SU-DHL-6 (cell line): ENCODE data around the gene MFSD6.
A peak's percentile ranks its signal among the peaks of the same experiment; 100 is the strongest.

Source experiments
- H2AFZ ChIP-seq: fragments of 200-600 bp; sonication (generic); 2 replicates; pipeline ENCODE4 v1.6.1; 2014; ENCODE audit warnings: low read depth, mild to moderate bottlenecking, moderate library complexity, mixed read lengths, antibody characterized with exemption, low read length; ENCODE audit not compliant: severe bottlenecking
- H3F3A ChIP-seq: fragments of 200-600 bp; shearing (Covaris generic); 2 replicates; pipeline ENCODE4 v1.6.0; 2016; ENCODE audit warnings: antibody characterized with exemption, mild to moderate bottlenecking; ENCODE audit not compliant: insufficient read depth
- H3K27ac ChIP-seq: fragments of 200-600 bp; sonication (generic); 2 replicates; pipeline ENCODE4 v1.5.1; 2016; ENCODE audit warnings: low read depth, mild to moderate bottlenecking, low read length, moderate library complexity, mixed read lengths
- H3K27me3 ChIP-seq: fragments of 200-600 bp; sonication (generic), shearing (Covaris generic); 2 replicates; pipeline ENCODE4 v1.6.0; 2014; ENCODE audit warnings: mild to moderate bottlenecking, low read length
- H3K36me3 ChIP-seq: fragments of 200-600 bp; sonication (generic); 2 replicates; pipeline ENCODE4 v1.6.1; 2014; ENCODE audit warnings: mild to moderate bottlenecking, low read length, mixed read lengths
- H3K4me2 ChIP-seq: fragments of 300-600, 200-600 bp; shearing (Covaris generic), sonication (generic); 2 replicates; pipeline ENCODE4 v1.6.0; 2014; ENCODE audit warnings: low read length, low read depth, mild to moderate bottlenecking; ENCODE audit not compliant: poor library complexity, severe bottlenecking
- H3K4me3 ChIP-seq: fragments of 200-600 bp; sonication (generic); 2 replicates; pipeline ENCODE4 v1.5.1; 2014; ENCODE audit warnings: antibody characterized with exemption, low read length, mild to moderate bottlenecking, mixed read lengths; ENCODE audit not compliant: insufficient read depth, poor library complexity, severe bottlenecking
- H3K79me2 ChIP-seq: fragments of 200-600 bp; sonication (generic); 2 replicates; pipeline ENCODE4 v1.6.1; 2014; ENCODE audit warnings: mild to moderate bottlenecking, low read length, moderate library complexity; ENCODE audit not compliant: insufficient read depth
- H3K9ac ChIP-seq: fragments of 200-600 bp; sonication (generic); 2 replicates; pipeline ENCODE4 v1.7.0; 2014; ENCODE audit warnings: mild to moderate bottlenecking, low read length
- H3K9me2 ChIP-seq: fragments of 200-600 bp; sonication (generic); replicated peaks from 2 replicates; pipeline ENCODE4 v1.6.1; 2014; ENCODE audit warnings: low read length; ENCODE audit not compliant: insufficient read depth
- H3K9me3 ChIP-seq: fragments of 200-600 bp; sonication (generic); 2 replicates; pipeline ENCODE4 v1.6.1; 2014; ENCODE audit warnings: low read length, mixed read lengths; ENCODE audit not compliant: insufficient read depth
- H4K20me1 ChIP-seq: fragments of 200-600 bp; sonication (generic); 2 replicates; pipeline ENCODE4 v1.6.1; 2014; ENCODE audit warnings: low read depth, mild to moderate bottlenecking, antibody characterized with exemption, low read length, moderate library complexity, mixed read lengths
- EZH2phosphoT487 ChIP-seq: fragments of 200-600 bp; sonication (generic), shearing (Covaris generic); conservative IDR thresholded peaks from 2 replicates; pipeline ENCODE4 v1.6.1; 2018; ENCODE audit warnings: mild to moderate bottlenecking, antibody characterized with exemption, low read length, moderate library complexity, mixed read lengths
- TF ChIP-seq, protein P1 (sequence below): fragments of 200-600 bp; sonication (generic); IDR thresholded peaks from one replicate; pipeline ENCODE4 v1.5.1; 2017; ENCODE audit warnings: antibody characterized with exemption, mild to moderate bottlenecking, low read length, moderate library complexity; ENCODE audit not compliant: insufficient read depth, poor library complexity, severe bottlenecking

Gene MFSD6

DNA sequence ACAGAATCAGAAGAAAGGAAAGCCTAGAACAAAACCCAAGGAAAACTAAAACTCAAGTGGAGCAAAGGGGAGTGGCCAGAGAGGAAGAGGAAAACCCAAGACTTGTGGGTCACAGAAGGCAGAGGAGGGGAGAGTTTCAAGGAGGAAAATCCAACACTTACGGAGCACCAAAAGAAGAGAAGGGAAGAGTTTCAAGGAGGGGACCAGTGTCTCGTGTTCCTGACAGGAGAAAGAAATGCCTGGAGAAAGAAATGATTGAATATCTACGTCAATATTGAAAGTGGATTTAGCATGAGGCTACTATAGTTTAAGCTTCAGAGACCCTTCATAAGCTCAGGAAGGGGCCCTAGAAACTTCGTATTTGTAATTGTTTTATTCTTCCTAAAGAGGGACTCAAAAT lies 1.4 kb upstream of the MFSD6 start:
- H3F3A ChIP-seq: 0 out of 2 replicates have a peak, but pooled peaks cover 9% of the 10 kb centered on the region
- H3K9ac ChIP-seq: no peak overlapping the region
- no peak overlapping the region for H3K4me2 ChIP-seq
- 0 out of 2 replicates have a peak, but pooled peaks cover 5% of the 10 kb centered on the region for H3K79me2 ChIP-seq
- H3K4me3 ChIP-seq: no peak overlapping the region
- no peak overlapping the region for H2AFZ ChIP-seq
- H3K9me3 ChIP-seq: no peaks in the 10 kb centered on the region
- H3K27me3 ChIP-seq: no peaks in the 10 kb centered on the region
- H3K9me2 ChIP-seq: no peaks in the 10 kb centered on the region
- H4K20me1 ChIP-seq: no peaks in the 10 kb centered on the region
- H3K27ac ChIP-seq: no peak overlapping the region
- H3K36me3 ChIP-seq: no peaks in the 10 kb centered on the region
- TF ChIP-seq, protein P1, sequence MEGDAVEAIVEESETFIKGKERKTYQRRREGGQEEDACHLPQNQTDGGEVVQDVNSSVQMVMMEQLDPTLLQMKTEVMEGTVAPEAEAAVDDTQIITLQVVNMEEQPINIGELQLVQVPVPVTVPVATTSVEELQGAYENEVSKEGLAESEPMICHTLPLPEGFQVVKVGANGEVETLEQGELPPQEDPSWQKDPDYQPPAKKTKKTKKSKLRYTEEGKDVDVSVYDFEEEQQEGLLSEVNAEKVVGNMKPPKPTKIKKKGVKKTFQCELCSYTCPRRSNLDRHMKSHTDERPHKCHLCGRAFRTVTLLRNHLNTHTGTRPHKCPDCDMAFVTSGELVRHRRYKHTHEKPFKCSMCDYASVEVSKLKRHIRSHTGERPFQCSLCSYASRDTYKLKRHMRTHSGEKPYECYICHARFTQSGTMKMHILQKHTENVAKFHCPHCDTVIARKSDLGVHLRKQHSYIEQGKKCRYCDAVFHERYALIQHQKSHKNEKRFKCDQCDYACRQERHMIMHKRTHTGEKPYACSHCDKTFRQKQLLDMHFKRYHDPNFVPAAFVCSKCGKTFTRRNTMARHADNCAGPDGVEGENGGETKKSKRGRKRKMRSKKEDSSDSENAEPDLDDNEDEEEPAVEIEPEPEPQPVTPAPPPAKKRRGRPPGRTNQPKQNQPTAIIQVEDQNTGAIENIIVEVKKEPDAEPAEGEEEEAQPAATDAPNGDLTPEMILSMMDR: no peak
- no peak for TF ChIP-seq EZH2phosphoT487

DNA sequence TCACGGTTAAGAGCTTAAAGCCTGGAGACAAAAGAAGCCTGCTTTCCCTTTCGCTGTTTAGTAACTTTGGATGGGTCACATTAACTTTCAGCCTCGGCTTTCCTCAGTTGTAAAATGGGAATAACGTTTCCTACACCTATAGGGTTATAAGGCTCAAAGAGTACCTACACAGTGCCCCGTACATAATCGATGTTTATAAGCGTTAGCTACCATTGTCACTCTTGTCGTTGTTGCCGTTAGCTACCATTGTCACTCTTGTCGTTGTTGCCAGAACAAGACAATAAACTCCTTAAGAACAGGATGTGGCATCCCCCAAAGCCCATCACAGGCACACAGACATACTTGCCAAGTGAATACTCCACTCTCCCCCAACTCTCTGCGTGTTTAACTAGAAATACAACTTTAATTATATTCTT lies 901 bp upstream of the MFSD6 start:
- H3K9me3 ChIP-seq: no peaks in the 10 kb centered on the region
- H3K79me2 ChIP-seq: 0 out of 2 replicates have a peak, but pooled peaks cover 5% of the 10 kb centered on the region
- H4K20me1 ChIP-seq: no peaks in the 10 kb centered on the region
- H3K9me2 ChIP-seq: no peaks in the 10 kb centered on the region
- H3F3A ChIP-seq: 0 out of 2 replicates have a peak, but pooled peaks cover 9% of the 10 kb centered on the region
- H3K9ac ChIP-seq: peak overlapping the region; percentile 93
- H3K36me3 ChIP-seq: no peaks in the 10 kb centered on the region
- H3K27me3 ChIP-seq: no peaks in the 10 kb centered on the region
- H3K4me2 ChIP-seq: peak overlapping the region; percentile 86
- no peak overlapping the region for H3K27ac ChIP-seq
- H2AFZ ChIP-seq: peak overlapping the region; percentile 98
- peak overlapping the region; percentile 90 for H3K4me3 ChIP-seq
- TF ChIP-seq, protein P1: no peak
- no peak for TF ChIP-seq EZH2phosphoT487

DNA sequence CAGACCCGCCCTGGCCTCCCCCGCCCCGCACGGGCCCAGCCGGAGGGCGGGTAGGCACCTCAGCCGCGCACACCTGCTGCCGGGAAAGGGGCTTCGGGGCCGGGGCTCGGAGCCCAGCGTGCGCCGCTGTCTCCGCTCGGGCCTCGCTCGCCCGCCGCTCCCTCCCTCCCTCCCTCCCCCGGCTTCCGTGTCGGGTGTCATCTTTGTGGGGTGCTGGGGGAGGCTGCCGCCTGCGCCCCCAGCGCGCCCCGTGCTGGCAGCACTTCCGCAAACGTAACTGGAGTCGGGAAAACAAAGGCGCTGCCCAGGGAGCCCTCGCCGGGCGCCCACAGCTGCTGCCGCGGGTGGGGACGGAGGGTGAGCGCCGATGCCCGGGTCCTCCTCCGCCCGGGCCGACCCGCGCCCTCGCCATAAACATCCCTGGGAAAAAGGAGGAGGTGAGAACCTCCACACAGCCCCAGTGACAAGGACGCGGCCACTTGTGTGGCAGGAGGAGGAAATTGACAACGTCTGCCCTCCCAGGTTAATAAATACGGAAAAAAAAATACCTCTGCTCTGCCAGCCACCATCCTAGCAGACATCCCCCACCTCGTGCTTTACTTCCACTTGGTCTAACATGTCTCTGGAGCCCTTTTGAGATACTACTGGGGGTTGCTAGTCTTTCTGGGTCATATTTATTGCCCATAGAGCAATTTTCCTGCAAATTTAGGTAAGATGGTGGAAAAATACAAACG lies 550 bp downstream of the MFSD6 start:
- Histone ChIP-seq H3K79me2 (0 out of 2 replicates have a peak, but pooled peaks cover 5% of the 10 kb centered on the region), H3F3A (0 out of 2 replicates have a peak, but pooled peaks cover 9% of the 10 kb centered on the region), H3K9me2 (no peaks in the 10 kb centered on the region), H3K9me3 (no peaks in the 10 kb centered on the region), H3K4me3 (peak overlapping the region; percentile 90), H4K20me1 (no peaks in the 10 kb centered on the region), H3K4me2 (peak overlapping the region; percentile 86), H3K27ac (peak overlapping the region; percentile 58), H3K27me3 (no peaks in the 10 kb centered on the region), H3K9ac (peak overlapping the region; percentile 93), H3K36me3 (no peaks in the 10 kb centered on the region), H2AFZ (peak overlapping the region; percentile 94)
- TF ChIP-seq, protein P1: no peak
- no peak for TF ChIP-seq EZH2phosphoT487
